H1 (cell line): Measurements from ENCODE around the gene SGK1. TPM values are rescaled to one million over a fixed set of nuclear protein-coding genes. Genes with fewer than 3 reads are reported as not detected.

ENCODE experiments used
- CTCF ChIA-PET: fragments of 300-600 bp; sonication (Branson Sonifier 250); formaldehyde crosslinking; loops from one replicate; lab custom pipeline; 2021; ENCODE audit not compliant: partially characterized antibody; lab: Charles Lee
- POLR2A ChIA-PET: fragments of 300-600 bp; sonication (Branson Sonifier 250); formaldehyde crosslinking; loops from one replicate; lab custom pipeline; 2021; ENCODE audit warnings: inconsistent platforms; ENCODE audit not compliant: partially characterized antibody; lab: Charles Lee
- DNase-seq, 2 experiments: peaks; one replicate each; pipeline versions ENCODE4 v3.0.0 to v3.0.0-alpha.2; 2010 to 2022; ENCODE audit warnings: low spot score in 2 of 2, low read depth in 1 of 2, mixed read lengths in 1 of 2
- FAIRE-seq: peaks from 2 replicates; lab custom pipeline; 2011; peaks lifted over from hg19 to GRCh38; lab: Jason Lieb, UNC
- H2AFZ ChIP-seq: 2 replicates; pipeline ENCODE4 v1.8.1; 2012; ENCODE audit warnings: low read length, inconsistent platforms
- H2AK5ac ChIP-seq: 2 replicates; pipeline ENCODE4 v1.6.1; 2013; ENCODE audit warnings: low read depth, low read length
- H2BK120ac ChIP-seq: replicated peaks from 2 replicates; pipeline ENCODE3; 2013; ENCODE audit warnings: low read depth, low read length, inconsistent platforms
- H2BK12ac ChIP-seq: 2 replicates; pipeline ENCODE4 v1.6.1; 2013; ENCODE audit warnings: low read depth, low read length
- H2BK15ac ChIP-seq: 2 replicates; pipeline ENCODE4 v1.6.1; 2013; ENCODE audit warnings: low read length
- H2BK20ac ChIP-seq: 2 replicates; pipeline ENCODE4 v1.6.1; 2013; ENCODE audit warnings: low read length
- H2BK5ac ChIP-seq: 2 replicates; pipeline ENCODE4 v1.6.1; 2013; ENCODE audit warnings: low read depth, low read length
- H3K14ac ChIP-seq: 2 replicates; pipeline ENCODE4 v1.6.1; 2013; ENCODE audit warnings: inconsistent platforms; ENCODE audit not compliant: insufficient read length
- H3K18ac ChIP-seq: 2 replicates; pipeline ENCODE4 v1.6.1; 2013; ENCODE audit warnings: low read length; ENCODE audit errors: extremely low read depth
- H3K23ac ChIP-seq: 2 replicates; pipeline ENCODE4 v1.6.1; 2013; ENCODE audit warnings: inconsistent platforms; ENCODE audit not compliant: insufficient read length
- H3K23me2 ChIP-seq: 2 replicates; pipeline ENCODE4 v1.6.1; 2013; ENCODE audit warnings: low read depth, low read length
- H3K27ac ChIP-seq: 2 replicates; pipeline ENCODE4 v1.6.1; 2011; ENCODE audit warnings: low read depth, low read length, inconsistent platforms
- H3K27me3 ChIP-seq, 4 experiments: replicated peaks in 1 of 4; 1 replicate in 1 of 4; 2 replicates in 3 of 4; pipeline versions ENCODE4 v1.6.1 to v1.8.1; 2011 to 2013; ENCODE audit warnings: low read length in 3 of 4, mild to moderate bottlenecking in 3 of 4, inconsistent platforms in 2 of 4, mixed read lengths in 2 of 4, moderate library complexity in 1 of 4; ENCODE audit not compliant: control insufficient read depth in 3 of 4, insufficient read depth in 3 of 4; ENCODE audit errors: extremely low read depth in 1 of 4
- H3K36me3 ChIP-seq, 4 experiments: 2 replicates each; pipeline versions ENCODE4 v1.6.1 to v1.8.1; 2011 to 2013; ENCODE audit warnings: mild to moderate bottlenecking in 4 of 4, low read length in 3 of 4, moderate library complexity in 2 of 4, control low read depth in 1 of 4, inconsistent platforms in 1 of 4; ENCODE audit not compliant: insufficient read depth in 4 of 4, control insufficient read depth in 2 of 4
- H3K4ac ChIP-seq: replicated peaks from 2 replicates; pipeline ENCODE3; 2013; ENCODE audit warnings: low read length, low read depth, mixed read lengths, inconsistent platforms; ENCODE audit not compliant: insufficient read length
- H3K4me1 ChIP-seq, 4 experiments: replicated peaks in 1 of 4; 1 replicate in 1 of 4; 2 replicates in 3 of 4; pipeline versions ENCODE4 v1.6.1 to v1.8.1; 2011 to 2013; ENCODE audit warnings: low read length in 3 of 4, inconsistent platforms in 2 of 4, mixed read lengths in 1 of 4; ENCODE audit not compliant: insufficient read depth in 4 of 4, control insufficient read depth in 3 of 4
- H3K4me2 ChIP-seq, 2 experiments: 2 replicates each; pipeline versions ENCODE4 v1.6.1 to v1.8.1; 2011 to 2013; ENCODE audit warnings: low read depth in 2 of 2, low read length in 2 of 2, control low read depth in 1 of 2, inconsistent platforms in 1 of 2, mild to moderate bottlenecking in 1 of 2; ENCODE audit not compliant: insufficient read depth in 1 of 2
- H3K4me3 ChIP-seq, 4 experiments: fragments of 200-600, 300-600 bp in 1 of 4; sonication (generic), shearing (Covaris generic), sonication (Bioruptor Twin) in 1 of 4; 2 replicates each; pipeline versions ENCODE4 v1.5.1 to v1.8.1; 2011 to 2016; ENCODE audit warnings: low read length in 4 of 4, low read depth in 3 of 4, control low read depth in 2 of 4, inconsistent platforms in 2 of 4, mild to moderate bottlenecking in 2 of 4, mixed read lengths in 1 of 4, moderate library complexity in 1 of 4; ENCODE audit not compliant: insufficient read depth in 2 of 4; ENCODE audit errors: extremely low read depth in 1 of 4
- H3K56ac ChIP-seq: replicated peaks from 2 replicates; pipeline ENCODE3; 2013; ENCODE audit warnings: low read depth, mild to moderate bottlenecking, mixed read lengths, low read length, inconsistent platforms; ENCODE audit not compliant: insufficient read length
- H3K79me1 ChIP-seq: 2 replicates; pipeline ENCODE4 v1.6.1; 2013; ENCODE audit warnings: low read depth, low read length, control low read depth
- H3K79me2 ChIP-seq, 2 experiments: 2 replicates each; pipeline versions ENCODE4 v1.6.1 to v1.8.1; 2012 to 2013; ENCODE audit warnings: low read length in 2 of 2, mild to moderate bottlenecking in 2 of 2, inconsistent platforms in 1 of 2; ENCODE audit not compliant: insufficient read depth in 2 of 2, control insufficient read depth in 1 of 2
- H3K9ac ChIP-seq, 4 experiments: replicated peaks in 1 of 4; 1 replicate in 1 of 4; 2 replicates in 3 of 4; pipeline versions ENCODE4 v1.6.1 to v1.8.1; 2011 to 2013; ENCODE audit warnings: low read depth in 3 of 4, low read length in 3 of 4, control low read depth in 2 of 4, mild to moderate bottlenecking in 2 of 4, moderate library complexity in 2 of 4, inconsistent platforms in 1 of 4; ENCODE audit errors: extremely low read depth in 1 of 4
- H3K9me3 ChIP-seq, 2 experiments: 2 replicates each; pipeline versions ENCODE4 v1.6.1 to v1.8.1; 2012 to 2013; ENCODE audit warnings: mild to moderate bottlenecking in 2 of 2, moderate library complexity in 2 of 2, control low read depth in 1 of 2, inconsistent platforms in 1 of 2, low read depth in 1 of 2, low read length in 1 of 2, mixed read lengths in 1 of 2; ENCODE audit not compliant: insufficient read depth in 2 of 2
- H4K20me1 ChIP-seq, 2 experiments: replicated peaks in 1 of 2; 2 replicates each; pipeline versions ENCODE3 to v1.8.1; 2011 to 2013; ENCODE audit warnings: inconsistent platforms in 2 of 2, low read length in 2 of 2, mild to moderate bottlenecking in 1 of 2; ENCODE audit not compliant: insufficient read depth in 2 of 2, control insufficient read depth in 1 of 2
- H4K5ac ChIP-seq: 2 replicates; pipeline ENCODE4 v1.6.1; 2013; ENCODE audit warnings: low read length, low read depth, mixed read lengths, inconsistent platforms; ENCODE audit not compliant: insufficient read length
- H4K8ac ChIP-seq: 2 replicates; pipeline ENCODE4 v1.8.0; 2013; ENCODE audit warnings: mild to moderate bottlenecking, moderate library complexity, low read length, inconsistent platforms; ENCODE audit not compliant: insufficient read depth; ENCODE audit errors: extremely low read depth
- H4K91ac ChIP-seq: replicated peaks from 2 replicates; pipeline ENCODE3; 2013; ENCODE audit warnings: low read length, mixed read lengths, inconsistent platforms; ENCODE audit not compliant: insufficient read length
- BRCA1 ChIP-seq: IDR thresholded peaks from 2 replicates; pipeline ENCODE4 v1.6.1; 2012; ENCODE audit warnings: low read depth, low read length, improper control_type of control experiment
- CTBP2 ChIP-seq: IDR thresholded peaks from 2 replicates; pipeline ENCODE4 v1.7.0; 2011; ENCODE audit warnings: borderline replicate concordance, mild to moderate bottlenecking, moderate library complexity, mixed read lengths, low read length; ENCODE audit not compliant: insufficient read depth, insufficient read length
- WGBS, 2 experiments: shearing (Covaris generic) in 1 of 2; methylation state at CpG; one replicate each; pipeline versions ENCODE4 v1.1.6 to v1.1.7; 2013 to 2015; ENCODE audit warnings: low lambda C conversion rate in 2 of 2, mixed read lengths in 2 of 2, inconsistent platforms in 1 of 2, low coverage in 1 of 2, missing lambda C conversion rate in 1 of 2; ENCODE audit not compliant: insufficient replicate concordance in 2 of 2, insufficient coverage in 1 of 2, insufficient read length in 1 of 2; ENCODE audit errors: extremely low coverage in 1 of 2, missing lambda C conversion rate in 1 of 2; 5-methylcytosine and 5-hydroxymethylcytosine counted together
- polyA plus RNA-seq, 7 experiments: library from polyadenylated mRNA; depleted of rRNA in 3 of 7; stranded (reverse) in 5 of 7; unstranded in 2 of 7; fragments of >200 nt in 5 of 7; fragments of 200-250 nt in 2 of 7; gene quantifications; 1 replicate in 5 of 7; 2 replicates in 1 of 7; 4 replicates in 1 of 7; pipeline versions ENCODE4 v1.2.1 to v1.2.3, GENCODE V29; 2011 to 2013; ENCODE audit warnings: missing spikeins in 2 of 7, mixed read lengths in 2 of 7
- total RNA-seq: library from RNA; stranded (reverse); fragmentation: NEBNext Ultra II Directional; extraction: Animal tissue kit (Norgen Biotek cat#: 25700); gene quantifications from 2 replicates; pipeline ENCODE4 v1.2.1, GENCODE V29; 2021

Gene SGK1
- total and polyA plus RNA-seq, 2 of the 8 experiments (the other 6 are each of a cell fraction or from before 2014, with no cell fraction given), result 14.5 to 18.4 TPM

- POLR2A ChIA-PET, result no interaction called here
- H4K5ac ChIP-seq, result no peak overlapping the region
Observed at GRCh38 chr6:134356405-134356804, 38.5 kb upstream of the SGK1 start.

More at GRCh38 chr6:134356405-134356804, 38.5 kb upstream of the SGK1 start:
- Histone ChIP-seq H3K79me2 (no peaks in the 10 kb centered on the region), H2BK12ac (no peak overlapping the region), H4K8ac (no peak overlapping the region), H3K27ac (no peak overlapping the region), H3K18ac (no peak overlapping the region), H2BK5ac (no peak overlapping the region), H4K20me1 (no peaks in the 10 kb centered on the region), H3K27me3 (no peaks in the 10 kb centered on the region), H3K9ac (no peak overlapping the region), H3K4me2 (no peak overlapping the region), H3K23ac (no peak overlapping the region), H3K4me1 (peaks cover 0 to 3% (median 1%) of the 10 kb centered on the region in 4 experiments; a peak in 2 of 7 replicates), H2BK15ac (no peak overlapping the region), H3K4ac (no peak overlapping the region), H3K36me3 (no peaks in the 10 kb centered on the region; a peak in 1 of 8 replicates), H3K56ac (no peak overlapping the region), H2AK5ac (no peak overlapping the region), H3K79me1 (no peaks in the 10 kb centered on the region), H3K23me2 (no peaks in the 10 kb centered on the region), H3K4me3 (no peak overlapping the region), H2AFZ (no peak overlapping the region), H3K14ac (no peak overlapping the region), H4K91ac (no peak overlapping the region), H2BK20ac (no peak overlapping the region), H2BK120ac (no peak overlapping the region), H3K9me3 (peaks cover 0 to 5% of the 10 kb centered on the region in 2 experiments; a peak in 1 of 4 replicates)
- 95% methylated on average over 3 of the region's 3 CpGs; no CpG with 5 or more reads in 1 of the 2 experiments for whole genome bisulfite sequencing, 2 experiments
- CTCF ChIA-PET, result no interaction called here
- DNase-seq (no peak), FAIRE-seq (no peak)
- TF ChIP-seq CTBP2 (no peak), BRCA1 (no peak)
